Measurements from ENCODE around the gene DPF1.

Gene DPF1

DNA sequence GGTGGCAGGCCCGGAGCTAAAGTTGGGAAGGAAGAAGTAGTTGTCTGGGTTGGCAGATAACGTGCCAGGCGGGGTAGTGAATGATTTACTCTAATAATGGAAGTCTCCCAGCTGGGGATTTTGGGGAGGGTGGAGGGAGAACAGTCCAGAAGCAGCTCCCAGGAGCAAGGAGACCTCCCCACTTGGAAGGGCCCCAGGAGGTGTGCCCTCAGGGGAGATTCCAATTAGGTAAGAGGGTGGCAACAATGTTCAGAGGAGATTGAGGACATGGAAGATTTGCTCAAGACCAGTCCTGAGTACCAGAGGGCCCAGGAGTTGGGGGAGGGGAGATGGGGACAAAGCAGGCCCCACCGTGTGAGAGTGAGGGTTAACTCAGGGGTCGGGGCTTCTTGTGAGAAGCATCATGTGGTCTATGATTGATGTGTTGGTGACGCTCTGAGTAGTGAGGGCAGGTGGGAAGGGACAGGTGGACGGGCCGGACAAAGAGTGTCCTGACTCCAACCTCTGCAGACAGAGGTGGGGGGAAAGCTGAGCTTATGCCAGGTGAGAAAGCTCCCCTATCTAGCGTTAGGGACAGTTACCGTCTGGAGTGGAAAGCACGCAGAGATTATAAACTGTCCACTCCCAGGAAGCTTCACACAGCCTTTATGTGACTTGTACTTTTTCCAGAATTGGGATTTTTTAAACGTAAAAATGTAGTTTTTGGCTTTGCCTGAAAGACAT lies 43.9 kb upstream of the DPF1 start (continued):
- TF ChIP-seq, protein P1, sequence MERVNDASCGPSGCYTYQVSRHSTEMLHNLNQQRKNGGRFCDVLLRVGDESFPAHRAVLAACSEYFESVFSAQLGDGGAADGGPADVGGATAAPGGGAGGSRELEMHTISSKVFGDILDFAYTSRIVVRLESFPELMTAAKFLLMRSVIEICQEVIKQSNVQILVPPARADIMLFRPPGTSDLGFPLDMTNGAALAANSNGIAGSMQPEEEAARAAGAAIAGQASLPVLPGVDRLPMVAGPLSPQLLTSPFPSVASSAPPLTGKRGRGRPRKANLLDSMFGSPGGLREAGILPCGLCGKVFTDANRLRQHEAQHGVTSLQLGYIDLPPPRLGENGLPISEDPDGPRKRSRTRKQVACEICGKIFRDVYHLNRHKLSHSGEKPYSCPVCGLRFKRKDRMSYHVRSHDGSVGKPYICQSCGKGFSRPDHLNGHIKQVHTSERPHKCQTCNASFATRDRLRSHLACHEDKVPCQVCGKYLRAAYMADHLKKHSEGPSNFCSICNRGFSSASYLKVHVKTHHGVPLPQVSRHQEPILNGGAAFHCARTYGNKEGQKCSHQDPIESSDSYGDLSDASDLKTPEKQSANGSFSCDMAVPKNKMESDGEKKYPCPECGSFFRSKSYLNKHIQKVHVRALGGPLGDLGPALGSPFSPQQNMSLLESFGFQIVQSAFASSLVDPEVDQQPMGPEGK (tag by site-specific recombination; IDR thresholded peaks at IDR 0.05), result peak; percentile 13; the same call in 1 of the 2 replicates

DNA sequence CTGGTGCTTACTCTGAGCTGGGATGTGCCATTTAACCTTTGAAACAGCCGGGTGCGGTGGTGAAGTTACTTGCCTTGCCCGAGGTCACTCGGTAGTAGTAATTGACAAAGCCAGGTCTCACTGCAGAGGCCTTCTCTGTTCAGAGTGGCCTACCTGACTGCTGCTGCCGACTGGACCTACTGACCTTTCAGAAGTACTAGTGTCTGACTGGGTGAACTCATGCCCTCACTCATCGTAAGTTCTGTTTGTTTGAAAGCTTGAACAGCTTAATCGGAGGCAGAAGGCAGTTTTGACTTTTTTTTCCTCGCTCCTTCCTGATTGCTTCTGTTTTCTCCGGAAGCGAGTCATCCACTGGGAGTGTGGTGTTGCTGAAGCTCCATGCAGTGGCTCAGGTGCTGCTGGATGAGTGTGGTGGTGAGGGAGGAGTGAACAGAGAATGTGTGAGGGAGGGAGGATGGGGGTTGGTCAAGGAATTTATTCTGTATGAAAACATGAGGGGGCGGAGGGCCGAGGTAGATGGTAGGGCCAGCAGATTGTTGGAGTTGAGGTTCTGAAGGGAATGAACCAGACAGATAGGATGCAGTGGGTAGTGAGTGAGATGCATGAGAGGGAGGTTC lies 43.1 kb upstream of the DPF1 start:
- peaks cover 59% of the 10 kb centered on the region for H3K4me1 ChIP-seq (ENCODE audit: control insufficient read depth, insufficient read depth, low read length)
- no peak overlapping the region for H3K4me3 ChIP-seq (ENCODE audit: low read depth, low read length)
- ChIA-PET CTCF (interaction anchor here (0.7 to 8.8 kb wide), 10 partner anchors 8 to 945 kb away, joined by 3 to 48 read pairs (median 5); partner anchors contain the start of genes CATSPERG, FAM98C and PPP1R14A), POLR2A (interaction anchor here (0.7 to 4.7 kb wide), 6 partner anchors 9 to 391 kb away, joined by 4 to 26 read pairs (median 8); partner anchors contain the start of genes CATSPERG, GGN, PSMD8 and SPRED3)
- no peaks in the 10 kb centered on the region for H3K9me3 ChIP-seq (ENCODE audit: control insufficient read depth, insufficient read depth, low read depth, low read length)
- no peaks in the 10 kb centered on the region; a peak in 1 of 3 replicates for H3K36me3 ChIP-seq (ENCODE audit: control insufficient read depth in 2 of 2, insufficient read depth in 1 of 2, low read length in 2 of 2)
- H3K27ac ChIP-seq (ENCODE audit: extremely low read depth, low read depth, low read length), result peak overlapping the region; percentile 78
- TF ChIP-seq ZNF366 (tag by site-specific recombination; conservative IDR thresholded peaks at IDR 0.05) (peak; percentile 83), YY2 (tag by site-specific recombination; IDR thresholded peaks at IDR 0.05) (no peak), KLF8 (tag by site-specific recombination; IDR thresholded peaks at IDR 0.05) (peak; percentile 58; the same call in 1 of the 2 replicates), ZFP69B (tag by site-specific recombination; IDR thresholded peaks at IDR 0.05) (peak; percentile 23; the same call in 1 of the 2 replicates), ZNF677 (tag by site-specific recombination; IDR thresholded peaks at IDR 0.05) (no peak), ZNF211 (tag by site-specific recombination; IDR thresholded peaks at IDR 0.05; ENCODE audit: low read depth) (no peak), ZNF221 (tag by site-specific recombination; IDR thresholded peaks at IDR 0.05; ENCODE audit: borderline replicate concordance) (no peak), ZNF776 (tag by site-specific recombination; IDR thresholded peaks at IDR 0.05; ENCODE audit: borderline replicate concordance) (no peak), ZNF2 (tag by site-specific recombination; IDR thresholded peaks at IDR 0.05) (peak; percentile 52; the same call in 1 of the 2 replicates), ZNF157 (tag by site-specific recombination; IDR thresholded peaks at IDR 0.05) (peak; percentile 35; the same call in 1 of the 2 replicates), ZNF544 (tag by site-specific recombination; IDR thresholded peaks at IDR 0.05) (no peak), SP7 (tag by site-specific recombination; IDR thresholded peaks at IDR 0.05) (peak; percentile 81), ZFP3 (tag by site-specific recombination; IDR thresholded peaks at IDR 0.05; ENCODE audit: low read depth) (no peak), ZEB2 (tag by site-specific recombination; IDR thresholded peaks at IDR 0.05) (0 out of 2 replicates have a peak, but pooled peaks have one; percentile 44), ZBTB1 (tag by site-specific recombination; IDR thresholded peaks at IDR 0.05) (no peak), ZNF629 (tag by site-specific recombination; IDR thresholded peaks at IDR 0.05) (peak; percentile 42; the same call in 1 of the 2 replicates), ZNF169 (tag by site-specific recombination; IDR thresholded peaks at IDR 0.05) (no peak), ZNF19 (tag by site-specific recombination; IDR thresholded peaks at IDR 0.05; ENCODE audit: low read depth) (no peak), ZSCAN23 (tag by site-specific recombination; IDR thresholded peaks at IDR 0.05) (no peak), ZNF239 (tag by site-specific recombination; IDR thresholded peaks at IDR 0.05) (no peak)
- TF ChIP-seq, protein P2, sequence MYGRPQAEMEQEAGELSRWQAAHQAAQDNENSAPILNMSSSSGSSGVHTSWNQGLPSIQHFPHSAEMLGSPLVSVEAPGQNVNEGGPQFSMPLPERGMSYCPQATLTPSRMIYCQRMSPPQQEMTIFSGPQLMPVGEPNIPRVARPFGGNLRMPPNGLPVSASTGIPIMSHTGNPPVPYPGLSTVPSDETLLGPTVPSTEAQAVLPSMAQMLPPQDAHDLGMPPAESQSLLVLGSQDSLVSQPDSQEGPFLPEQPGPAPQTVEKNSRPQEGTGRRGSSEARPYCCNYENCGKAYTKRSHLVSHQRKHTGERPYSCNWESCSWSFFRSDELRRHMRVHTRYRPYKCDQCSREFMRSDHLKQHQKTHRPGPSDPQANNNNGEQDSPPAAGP (tag by site-specific recombination; IDR thresholded peaks at IDR 0.05), result peak; percentile 71
- TF ChIP-seq, protein P3, sequence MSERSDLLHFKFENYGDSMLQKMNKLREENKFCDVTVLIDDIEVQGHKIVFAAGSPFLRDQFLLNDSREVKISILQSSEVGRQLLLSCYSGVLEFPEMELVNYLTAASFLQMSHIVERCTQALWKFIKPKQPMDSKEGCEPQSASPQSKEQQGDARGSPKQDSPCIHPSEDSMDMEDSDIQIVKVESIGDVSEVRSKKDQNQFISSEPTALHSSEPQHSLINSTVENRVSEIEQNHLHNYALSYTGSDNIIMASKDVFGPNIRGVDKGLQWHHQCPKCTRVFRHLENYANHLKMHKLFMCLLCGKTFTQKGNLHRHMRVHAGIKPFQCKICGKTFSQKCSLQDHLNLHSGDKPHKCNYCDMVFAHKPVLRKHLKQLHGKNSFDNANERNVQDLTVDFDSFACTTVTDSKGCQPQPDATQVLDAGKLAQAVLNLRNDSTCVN (tag by site-specific recombination; optimal IDR thresholded peaks at IDR 0.05), result no peak
- TF ChIP-seq, protein P4, sequence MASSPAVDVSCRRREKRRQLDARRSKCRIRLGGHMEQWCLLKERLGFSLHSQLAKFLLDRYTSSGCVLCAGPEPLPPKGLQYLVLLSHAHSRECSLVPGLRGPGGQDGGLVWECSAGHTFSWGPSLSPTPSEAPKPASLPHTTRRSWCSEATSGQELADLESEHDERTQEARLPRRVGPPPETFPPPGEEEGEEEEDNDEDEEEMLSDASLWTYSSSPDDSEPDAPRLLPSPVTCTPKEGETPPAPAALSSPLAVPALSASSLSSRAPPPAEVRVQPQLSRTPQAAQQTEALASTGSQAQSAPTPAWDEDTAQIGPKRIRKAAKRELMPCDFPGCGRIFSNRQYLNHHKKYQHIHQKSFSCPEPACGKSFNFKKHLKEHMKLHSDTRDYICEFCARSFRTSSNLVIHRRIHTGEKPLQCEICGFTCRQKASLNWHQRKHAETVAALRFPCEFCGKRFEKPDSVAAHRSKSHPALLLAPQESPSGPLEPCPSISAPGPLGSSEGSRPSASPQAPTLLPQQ (tag by site-specific recombination; IDR thresholded peaks at IDR 0.05), result no peak
- TF ChIP-seq, protein P5, sequence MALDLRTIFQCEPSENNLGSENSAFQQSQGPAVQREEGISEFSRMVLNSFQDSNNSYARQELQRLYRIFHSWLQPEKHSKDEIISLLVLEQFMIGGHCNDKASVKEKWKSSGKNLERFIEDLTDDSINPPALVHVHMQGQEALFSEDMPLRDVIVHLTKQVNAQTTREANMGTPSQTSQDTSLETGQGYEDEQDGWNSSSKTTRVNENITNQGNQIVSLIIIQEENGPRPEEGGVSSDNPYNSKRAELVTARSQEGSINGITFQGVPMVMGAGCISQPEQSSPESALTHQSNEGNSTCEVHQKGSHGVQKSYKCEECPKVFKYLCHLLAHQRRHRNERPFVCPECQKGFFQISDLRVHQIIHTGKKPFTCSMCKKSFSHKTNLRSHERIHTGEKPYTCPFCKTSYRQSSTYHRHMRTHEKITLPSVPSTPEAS (tag by site-specific recombination; IDR thresholded peaks at IDR 0.05), result no peak
- TF ChIP-seq, protein P6, sequence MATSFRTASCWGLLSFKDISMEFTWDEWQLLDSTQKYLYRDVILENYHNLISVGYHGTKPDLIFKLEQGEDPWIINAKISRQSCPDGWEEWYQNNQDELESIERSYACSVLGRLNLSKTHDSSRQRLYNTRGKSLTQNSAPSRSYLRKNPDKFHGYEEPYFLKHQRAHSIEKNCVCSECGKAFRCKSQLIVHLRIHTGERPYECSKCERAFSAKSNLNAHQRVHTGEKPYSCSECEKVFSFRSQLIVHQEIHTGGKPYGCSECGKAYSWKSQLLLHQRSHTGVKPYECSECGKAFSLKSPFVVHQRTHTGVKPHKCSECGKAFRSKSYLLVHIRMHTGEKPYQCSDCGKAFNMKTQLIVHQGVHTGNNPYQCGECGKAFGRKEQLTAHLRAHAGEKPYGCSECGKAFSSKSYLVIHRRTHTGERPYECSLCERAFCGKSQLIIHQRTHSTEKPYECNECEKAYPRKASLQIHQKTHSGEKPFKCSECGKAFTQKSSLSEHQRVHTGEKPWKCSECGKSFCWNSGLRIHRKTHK (tag by site-specific recombination; IDR thresholded peaks at IDR 0.05), result no peak

Measured in HEK293 (cell line).